GM18951 (cell line): ENCODE results near the gene SNTG2.

Experiments used
- POLR2A ChIP-seq: IDR thresholded peaks from 4 replicates; pipeline ENCODE4 v1.6.1; 2011; ENCODE audit warnings: mild to moderate bottlenecking; ENCODE audit not compliant: insufficient read length, insufficient read depth; ENCODE audit errors: extremely low read depth
- in situ Hi-C: fragments of 300-500 bp; cut with MboI; formaldehyde crosslinking; loops from one replicate; pipeline ENCODE4 v1.12.0; 2022; ENCODE audit warnings: low sequenced_read_pairs, mixed read lengths, inconsistent platforms; ENCODE audit not compliant: unreplicated experiment

Gene SNTG2

DNA sequence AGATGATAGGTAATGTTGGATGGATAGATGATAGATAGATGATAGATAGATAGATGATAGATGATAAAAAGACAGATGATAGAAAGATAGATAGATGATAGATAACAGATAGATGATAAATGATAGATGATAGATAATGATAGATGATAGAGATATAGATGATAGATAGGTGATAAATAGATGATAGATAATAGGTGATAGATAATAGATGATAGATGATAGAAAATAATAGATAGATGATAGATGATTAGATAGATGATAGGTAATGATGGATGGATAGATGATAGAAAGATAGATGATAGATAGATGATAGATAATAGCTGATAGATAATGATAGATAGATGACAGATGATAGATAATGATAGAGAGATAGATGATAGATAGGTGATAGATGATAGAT lies 31.0 kb upstream of the SNTG2 start:
- in situ Hi-C loops = no loop called here
- no peak for TF ChIP-seq POLR2A

DNA sequence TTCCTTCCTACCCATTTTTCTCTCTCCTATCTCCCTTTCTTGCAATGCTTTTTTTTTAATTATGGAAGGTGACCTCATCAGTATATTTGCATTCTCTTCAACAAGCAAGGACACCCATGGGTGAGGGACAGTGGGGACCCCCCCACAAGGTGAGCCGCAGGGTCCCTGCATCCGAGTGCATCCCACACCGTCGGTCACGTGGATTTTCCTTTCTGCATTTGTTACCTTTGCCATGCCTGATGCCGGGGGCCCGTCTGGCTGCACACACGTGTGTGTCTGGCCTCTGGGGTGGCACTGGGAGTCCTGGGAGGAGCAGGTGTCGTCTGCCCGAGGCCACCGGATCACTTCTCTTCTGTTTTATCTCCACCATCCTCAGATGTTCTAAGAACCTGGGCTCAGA lies 30.1 kb upstream of the SNTG2 start:
- in situ Hi-C loops = no loop called here

DNA sequence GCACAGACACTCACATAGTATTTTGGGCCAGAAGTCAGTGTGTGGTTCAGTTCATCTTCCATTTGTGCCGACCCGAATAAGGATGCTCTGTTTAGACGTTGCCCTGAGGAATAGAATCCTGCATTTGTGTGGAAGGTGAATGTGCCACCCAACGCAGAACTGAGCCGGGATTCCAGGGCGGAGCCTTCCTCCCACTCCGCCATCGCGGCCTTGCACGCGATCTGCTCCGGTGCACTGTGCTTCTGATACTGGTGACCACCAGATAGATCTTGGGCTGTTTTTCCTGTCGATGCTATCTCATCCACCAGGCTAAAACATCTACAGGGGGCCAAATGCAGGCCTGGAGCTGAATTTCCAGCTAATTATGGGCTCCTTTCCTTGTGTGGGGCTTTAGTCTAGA lies 29.6 kb upstream of the SNTG2 start:
- no peak for TF ChIP-seq POLR2A
- in situ Hi-C loops = no loop called here

More for the DNA sequence above, 30.1 kb upstream of the SNTG2 start:
- no peak for TF ChIP-seq POLR2A

DNA sequence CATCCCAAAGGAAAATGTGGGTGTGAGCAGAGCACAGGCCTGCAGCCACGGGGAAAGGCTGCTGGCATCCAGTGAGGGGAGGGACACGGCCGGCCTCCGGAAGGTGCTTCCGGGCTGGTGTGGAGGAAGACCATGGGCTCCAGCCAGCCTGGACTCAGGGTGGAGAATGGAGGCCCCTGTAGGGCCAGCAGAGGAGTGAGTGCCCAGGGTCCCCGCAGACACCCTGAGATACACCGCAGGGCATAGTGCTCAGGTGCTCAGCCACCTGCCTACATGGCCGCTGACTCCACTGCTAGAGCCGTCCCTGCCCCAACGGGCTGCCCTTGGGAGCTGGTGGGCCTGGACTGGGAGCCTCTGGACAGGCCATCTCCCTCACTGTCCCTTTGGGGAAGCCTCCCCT lies 28.5 kb upstream of the SNTG2 start:
- no peak for TF ChIP-seq POLR2A
- in situ Hi-C loops = no loop called here

DNA sequence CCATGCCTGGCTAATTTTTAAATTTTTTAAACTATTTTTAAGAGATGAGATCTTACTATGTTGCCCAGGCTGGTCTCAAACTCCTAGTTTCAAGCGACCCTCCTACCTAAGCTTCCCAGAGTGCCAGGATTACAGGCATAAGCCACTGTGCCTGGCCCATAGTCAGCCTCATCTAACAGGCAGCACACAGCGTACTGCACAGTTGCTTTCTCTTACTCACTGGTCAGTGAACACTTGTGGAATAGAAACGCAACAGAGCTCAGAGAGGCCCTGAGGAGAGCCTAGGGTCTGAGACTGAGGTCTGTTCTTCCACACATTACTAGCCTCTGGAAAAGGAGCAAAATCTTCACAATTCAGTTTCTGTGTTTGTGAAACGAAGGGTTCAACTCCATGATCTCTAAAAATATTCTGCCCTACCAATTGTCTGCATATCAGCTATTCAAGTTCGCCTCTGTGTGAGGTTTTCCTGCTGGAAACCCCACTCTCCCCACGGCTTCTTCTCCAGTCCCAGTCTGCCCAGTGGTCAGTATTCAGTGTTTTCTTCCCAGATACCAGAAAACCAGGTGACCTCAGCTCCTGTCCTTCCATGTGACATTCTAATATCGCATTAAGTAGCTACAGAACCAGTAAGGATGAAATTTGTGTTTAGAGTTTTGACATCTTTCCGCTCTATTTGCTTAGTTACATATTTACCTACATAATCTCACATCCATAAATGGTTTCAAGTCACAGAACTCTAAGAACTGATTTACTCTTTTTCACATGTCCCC lies 26.6 kb upstream of the SNTG2 start:
- no peak for TF ChIP-seq POLR2A
- in situ Hi-C loops = no loop called here

DNA sequence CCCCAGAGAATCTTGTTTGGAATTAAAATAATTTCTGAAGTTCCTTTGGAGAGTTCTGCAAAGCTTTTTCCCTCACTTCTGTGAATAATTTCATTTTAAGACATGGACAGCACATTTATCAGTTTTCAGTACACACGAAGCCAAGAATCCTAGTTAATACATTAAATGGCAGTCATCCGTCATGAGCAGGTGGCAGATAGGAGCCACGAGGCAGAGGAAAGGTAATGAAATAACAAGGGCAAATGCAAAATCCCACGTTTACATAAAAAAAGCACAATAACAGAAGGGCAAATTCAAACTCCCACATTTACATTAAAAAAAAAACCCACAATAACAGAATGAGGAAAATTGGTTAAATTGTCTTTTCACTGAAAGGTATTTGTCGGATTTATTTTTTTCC lies 25.9 kb upstream of the SNTG2 start:
- TF ChIP-seq POLR2A = no peak
- in situ Hi-C loops = no loop called here

DNA sequence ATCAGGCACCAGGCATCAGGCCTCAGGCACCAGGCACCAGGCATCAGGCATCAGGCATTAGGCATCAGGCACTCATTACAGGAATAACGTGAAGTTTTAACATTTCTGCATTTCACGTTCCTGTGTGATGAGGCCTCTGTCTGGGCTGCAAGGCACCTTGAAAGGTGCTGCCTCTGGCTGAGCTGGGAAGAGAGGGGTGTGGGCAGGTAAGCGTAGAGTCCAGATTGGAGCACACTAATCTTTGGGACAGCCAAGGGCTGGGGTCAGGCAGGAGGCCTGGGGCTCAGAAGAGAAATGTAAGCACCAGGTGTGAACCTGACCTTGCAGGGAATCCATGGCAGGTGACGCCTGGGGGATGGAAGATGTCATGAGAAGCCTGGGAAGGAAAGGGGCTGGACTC lies 25.3 kb upstream of the SNTG2 start:
- in situ Hi-C loops = no loop called here
- no peak for TF ChIP-seq POLR2A

DNA sequence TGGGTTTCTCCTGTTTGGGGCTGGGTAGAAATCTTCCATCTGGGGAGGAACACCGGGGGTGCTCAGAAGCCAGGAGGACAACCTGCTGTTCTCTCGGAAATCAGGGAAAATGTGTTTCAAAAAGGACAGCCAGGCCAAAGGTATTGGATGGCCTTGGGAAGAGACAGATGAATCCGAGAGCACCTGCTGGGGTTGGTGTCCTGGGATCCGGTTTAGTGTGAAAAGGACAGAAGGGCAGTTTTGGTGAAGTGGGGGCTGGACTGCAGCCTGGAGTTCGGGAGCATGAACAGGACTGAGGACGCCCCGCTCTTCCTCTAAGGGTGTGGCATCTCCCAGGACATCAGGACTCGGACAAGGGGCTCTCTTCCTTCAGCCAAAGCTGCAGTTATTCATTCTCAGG lies 24.9 kb upstream of the SNTG2 start:
- TF ChIP-seq POLR2A = no peak
- in situ Hi-C loops = no loop called here

DNA sequence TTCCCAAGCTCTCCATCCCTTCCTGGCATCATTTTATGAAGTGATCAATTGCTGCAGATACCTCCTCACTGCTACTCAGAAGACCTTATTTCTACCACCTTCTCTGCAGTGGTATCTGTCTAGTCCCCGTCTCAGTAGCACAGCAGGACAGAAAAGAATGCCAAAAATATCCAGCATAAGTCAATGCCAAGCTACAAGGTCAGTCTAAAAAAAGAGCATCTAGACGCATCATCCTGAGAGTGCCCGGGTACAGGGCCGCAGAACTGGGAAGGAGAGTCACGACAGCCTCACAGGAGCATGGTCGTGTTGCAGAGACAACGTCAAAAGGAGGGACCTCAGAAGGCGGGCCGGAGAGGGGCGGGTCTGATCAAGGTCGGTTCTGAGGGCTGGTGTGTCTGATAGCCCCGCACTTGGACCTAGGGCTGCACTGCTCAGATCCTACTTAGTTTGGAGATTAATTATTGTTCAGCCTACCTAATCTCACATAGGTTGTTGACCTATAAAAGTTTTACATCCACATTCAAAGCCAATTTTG lies 24.3 kb upstream of the SNTG2 start:
- TF ChIP-seq POLR2A = no peak
- in situ Hi-C loops = no loop called here

DNA sequence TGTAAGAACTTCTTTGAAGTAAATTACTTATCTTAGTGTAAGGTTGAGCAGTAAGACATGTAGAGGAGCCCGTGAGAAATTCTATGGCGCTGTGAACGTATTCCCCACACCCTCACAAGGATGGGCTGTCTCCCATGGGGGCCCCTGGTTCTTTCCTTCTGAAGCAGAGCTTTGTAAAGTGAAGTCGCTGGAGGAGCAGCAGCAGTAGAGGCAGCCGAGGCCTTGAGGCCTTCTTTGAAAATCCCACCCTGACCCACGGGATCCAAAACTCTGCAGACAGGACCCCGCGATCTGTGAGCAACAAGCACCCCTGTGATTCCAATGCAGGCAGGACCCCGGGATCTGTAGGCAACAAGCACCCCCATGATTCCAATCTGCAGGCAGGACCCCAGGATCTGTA lies 23.8 kb upstream of the SNTG2 start:
- TF ChIP-seq POLR2A = no peak
- in situ Hi-C loops = no loop called here

DNA sequence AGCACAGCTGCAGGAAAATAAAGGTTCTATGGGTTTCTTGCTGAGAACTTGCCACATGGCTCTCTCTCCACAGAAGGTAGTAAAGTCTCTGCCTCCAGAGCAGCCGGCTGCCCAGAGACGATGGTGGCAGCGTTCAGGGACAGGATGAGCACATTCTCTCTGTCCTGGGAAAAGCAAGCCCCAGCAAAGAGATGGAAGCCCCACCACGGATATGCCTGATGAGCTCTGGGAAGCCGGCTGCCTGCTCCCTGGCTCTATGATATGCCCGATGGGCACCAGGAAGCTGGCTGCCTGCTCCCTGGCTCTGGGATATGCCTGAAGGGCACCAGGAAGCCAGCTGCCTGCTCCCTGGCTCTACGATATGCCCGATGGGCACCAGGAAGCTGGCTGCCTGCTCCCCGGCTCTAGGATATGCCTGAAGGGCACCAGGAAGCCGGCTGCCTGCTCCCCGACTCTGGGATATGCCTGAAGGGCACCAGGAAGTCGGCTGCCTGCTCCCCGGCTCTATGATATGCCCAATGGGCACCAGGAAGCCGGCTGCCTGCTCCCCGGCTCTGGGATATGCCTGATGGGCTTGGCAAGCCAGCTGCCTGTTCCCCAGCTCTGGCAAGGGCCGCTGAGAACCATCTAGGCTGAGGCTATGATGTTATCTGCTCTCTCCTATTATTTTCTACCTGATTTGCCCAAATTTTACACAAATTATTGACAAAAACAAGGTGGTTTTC lies 21.5 kb upstream of the SNTG2 start:
- no peak for TF ChIP-seq POLR2A
- in situ Hi-C loops = no loop called here

DNA sequence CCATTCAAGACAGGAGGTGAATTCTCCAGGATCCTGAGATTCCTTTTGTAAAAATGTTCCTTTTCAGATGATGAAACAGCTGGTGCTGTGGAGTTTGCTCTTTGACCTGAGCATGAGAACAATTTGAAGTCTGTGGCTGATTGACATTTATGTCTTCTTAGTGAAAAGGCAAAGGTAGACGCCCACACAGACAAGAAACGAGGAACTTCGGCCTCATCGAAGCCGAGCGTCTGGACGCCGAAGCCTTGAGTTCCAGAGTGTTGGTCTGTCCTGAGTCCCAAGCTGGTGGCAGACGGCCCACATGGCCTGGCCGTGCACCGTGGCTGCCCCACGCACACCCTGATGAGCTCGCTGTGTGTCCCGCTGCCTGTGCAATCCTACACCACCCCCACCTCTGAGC lies 20.7 kb upstream of the SNTG2 start:
- no peak for TF ChIP-seq POLR2A
- in situ Hi-C loops = no loop called here

DNA sequence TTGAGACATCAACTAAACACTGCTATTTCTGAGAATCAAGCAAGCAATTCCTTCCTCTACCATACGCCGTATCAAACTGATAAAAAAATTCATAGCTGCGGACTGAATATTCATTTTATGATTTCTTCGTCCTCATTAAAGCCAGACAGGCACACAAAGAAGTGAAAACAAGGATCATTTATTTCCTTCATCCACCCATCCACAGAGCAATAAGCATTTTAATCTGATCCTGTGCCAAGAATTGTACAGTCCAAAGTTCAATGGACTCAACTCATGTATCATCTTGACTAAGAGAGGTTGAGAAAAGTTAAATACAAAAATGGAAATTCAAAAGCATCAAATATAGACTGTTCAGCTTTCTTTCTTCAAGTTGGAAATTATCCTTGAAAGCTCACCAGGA lies 19.7 kb upstream of the SNTG2 start:
- in situ Hi-C loops = no loop called here
- no peak for TF ChIP-seq POLR2A

DNA sequence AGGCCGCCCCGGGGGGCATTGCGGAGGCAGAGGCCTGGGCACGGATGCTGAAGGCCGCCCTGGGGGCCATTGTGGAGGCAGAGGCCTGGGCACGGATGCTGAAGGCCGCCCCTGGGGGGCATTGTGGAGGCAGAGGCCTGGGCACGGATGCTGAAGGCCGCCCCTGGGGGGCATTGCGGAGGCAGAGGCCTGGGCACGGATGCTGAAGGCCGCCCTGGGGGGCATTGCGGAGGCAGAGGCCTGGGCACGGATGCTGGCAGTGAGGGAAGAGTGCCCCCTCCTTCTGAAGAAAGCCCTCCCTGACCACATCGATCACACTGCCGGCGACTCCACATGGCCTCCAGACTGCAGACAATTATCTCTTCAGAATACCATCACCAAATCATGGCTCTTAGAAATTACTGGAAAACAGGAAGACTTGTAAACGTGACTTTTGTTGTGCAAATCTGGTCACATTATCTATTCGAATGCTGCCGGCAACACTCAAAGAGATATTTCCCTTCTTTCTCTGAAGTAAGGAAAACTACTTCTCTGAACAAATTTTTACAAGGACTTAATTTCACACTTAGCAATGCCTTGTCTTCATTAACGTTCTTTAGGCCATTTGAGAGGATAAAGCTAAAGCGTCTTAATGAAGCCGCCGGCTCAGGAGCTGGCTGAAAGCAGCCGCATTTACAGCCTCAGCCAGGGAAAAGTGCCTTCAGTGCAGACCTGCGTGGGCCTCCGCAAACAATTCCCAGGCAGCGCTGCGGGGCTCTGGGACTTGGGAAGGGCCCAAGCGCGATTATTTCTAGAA lies 18.1 kb upstream of the SNTG2 start:
- in situ Hi-C loops = no loop called here
- TF ChIP-seq POLR2A = no peak
